Measurements from ENCODE around the gene RNF38.

DNA sequence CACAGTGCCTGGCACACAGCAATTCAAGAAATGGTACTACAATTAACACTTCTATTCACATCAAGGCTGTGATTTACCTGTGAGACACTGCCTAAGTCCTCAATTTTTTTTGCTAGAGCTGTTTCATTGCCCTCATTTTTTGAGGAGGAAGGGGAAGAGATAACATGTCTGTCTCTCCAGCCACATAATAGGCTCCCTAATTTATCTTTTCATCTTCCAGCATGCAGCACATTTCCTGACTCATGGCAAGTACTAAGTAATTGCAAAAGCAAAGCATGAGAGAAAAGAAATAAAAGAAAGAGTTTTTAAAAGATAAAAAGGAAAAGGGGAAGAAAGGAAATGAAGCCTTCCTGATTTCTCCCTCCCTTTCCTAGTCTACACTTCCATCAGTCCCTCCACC lies 26.9 kb upstream of the RNF38 start:
- TF ChIP-seq, protein P1, sequence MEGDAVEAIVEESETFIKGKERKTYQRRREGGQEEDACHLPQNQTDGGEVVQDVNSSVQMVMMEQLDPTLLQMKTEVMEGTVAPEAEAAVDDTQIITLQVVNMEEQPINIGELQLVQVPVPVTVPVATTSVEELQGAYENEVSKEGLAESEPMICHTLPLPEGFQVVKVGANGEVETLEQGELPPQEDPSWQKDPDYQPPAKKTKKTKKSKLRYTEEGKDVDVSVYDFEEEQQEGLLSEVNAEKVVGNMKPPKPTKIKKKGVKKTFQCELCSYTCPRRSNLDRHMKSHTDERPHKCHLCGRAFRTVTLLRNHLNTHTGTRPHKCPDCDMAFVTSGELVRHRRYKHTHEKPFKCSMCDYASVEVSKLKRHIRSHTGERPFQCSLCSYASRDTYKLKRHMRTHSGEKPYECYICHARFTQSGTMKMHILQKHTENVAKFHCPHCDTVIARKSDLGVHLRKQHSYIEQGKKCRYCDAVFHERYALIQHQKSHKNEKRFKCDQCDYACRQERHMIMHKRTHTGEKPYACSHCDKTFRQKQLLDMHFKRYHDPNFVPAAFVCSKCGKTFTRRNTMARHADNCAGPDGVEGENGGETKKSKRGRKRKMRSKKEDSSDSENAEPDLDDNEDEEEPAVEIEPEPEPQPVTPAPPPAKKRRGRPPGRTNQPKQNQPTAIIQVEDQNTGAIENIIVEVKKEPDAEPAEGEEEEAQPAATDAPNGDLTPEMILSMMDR (IDR thresholded peaks at IDR 0.05 in 8 of 11, conservative IDR thresholded peaks at IDR 0.05 in 3 of 11): no peak
- TF ChIP-seq POLR2AphosphoS5 (IDR thresholded peaks at IDR 0.05): no peak

All from spleen (tissue), 7 donors.